AG04449 (cell line): ENCODE measurements around the gene LDB3.

Source experiments
- CTCF ChIA-PET: fragments of 350-600 bp; formaldehyde crosslinking; extraction: SDS; loops from one replicate; lab custom pipeline; 2021; ENCODE audit warnings: antibody characterized with exemption; lab: Yijun Ruan, JAX
- POLR2A ChIA-PET: fragments of 400-600, 350-600 bp; formaldehyde crosslinking; extraction: SDS; loops from one replicate; lab custom pipeline; 2020; ENCODE audit warnings: antibody characterized with exemption, inconsistent platforms; lab: Yijun Ruan, JAX
- DNase-seq: peaks from one replicate; pipeline ENCODE4 v3.0.0-alpha.2; 2010; ENCODE audit warnings: low read depth, low spot score
- H3K4me3 ChIP-seq: 2 replicates; pipeline ENCODE4 v1.5.1; 2011; ENCODE audit warnings: low read depth, mild to moderate bottlenecking, control low read depth, low read length
- TF ChIP-seq, protein P1 (sequence below): IDR thresholded peaks from one replicate; pipeline ENCODE4 v1.5.1; 2011; ENCODE audit warnings: mild to moderate bottlenecking, moderate library complexity, low read length, control low read depth, inconsistent platforms; ENCODE audit not compliant: insufficient read depth; ENCODE audit errors: missing control alignments

LDB3 gene

GRCh38 chr10:86721232-86721631 is 52.9 kb downstream of the LDB3 start:
- POLR2A ChIA-PET, result no interaction called here

DNA sequence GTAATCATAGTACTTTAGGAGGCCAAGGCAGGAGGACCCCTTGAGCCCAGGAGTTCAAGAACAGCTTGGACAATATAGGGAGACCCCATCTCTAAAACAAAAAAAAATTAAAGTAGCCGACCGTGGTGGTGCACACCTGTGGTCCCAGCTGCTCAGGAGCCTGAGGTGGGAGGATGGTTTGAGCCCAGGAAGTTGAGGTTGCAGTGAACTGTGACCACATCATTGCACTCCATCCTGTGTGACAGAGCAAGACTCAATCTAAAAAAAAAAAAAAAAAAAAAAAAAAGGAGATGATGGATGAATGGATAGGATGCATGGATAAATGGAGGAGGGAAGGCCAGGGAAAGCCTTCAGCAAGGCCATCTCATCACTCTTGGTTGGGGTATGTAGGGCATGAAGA is 54.7 kb downstream of the LDB3 start:
- TF ChIP-seq, protein P1, sequence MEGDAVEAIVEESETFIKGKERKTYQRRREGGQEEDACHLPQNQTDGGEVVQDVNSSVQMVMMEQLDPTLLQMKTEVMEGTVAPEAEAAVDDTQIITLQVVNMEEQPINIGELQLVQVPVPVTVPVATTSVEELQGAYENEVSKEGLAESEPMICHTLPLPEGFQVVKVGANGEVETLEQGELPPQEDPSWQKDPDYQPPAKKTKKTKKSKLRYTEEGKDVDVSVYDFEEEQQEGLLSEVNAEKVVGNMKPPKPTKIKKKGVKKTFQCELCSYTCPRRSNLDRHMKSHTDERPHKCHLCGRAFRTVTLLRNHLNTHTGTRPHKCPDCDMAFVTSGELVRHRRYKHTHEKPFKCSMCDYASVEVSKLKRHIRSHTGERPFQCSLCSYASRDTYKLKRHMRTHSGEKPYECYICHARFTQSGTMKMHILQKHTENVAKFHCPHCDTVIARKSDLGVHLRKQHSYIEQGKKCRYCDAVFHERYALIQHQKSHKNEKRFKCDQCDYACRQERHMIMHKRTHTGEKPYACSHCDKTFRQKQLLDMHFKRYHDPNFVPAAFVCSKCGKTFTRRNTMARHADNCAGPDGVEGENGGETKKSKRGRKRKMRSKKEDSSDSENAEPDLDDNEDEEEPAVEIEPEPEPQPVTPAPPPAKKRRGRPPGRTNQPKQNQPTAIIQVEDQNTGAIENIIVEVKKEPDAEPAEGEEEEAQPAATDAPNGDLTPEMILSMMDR, result no peak
- CTCF ChIA-PET, result interaction anchor here (2.8 kb wide), 1 partner anchor 177 kb away, joined by 8 read pairs; no protein-coding TSS in a partner anchor
- H3K4me3 ChIP-seq, result no peak overlapping the region
- no peak for DNase-seq
- POLR2A ChIA-PET, result no interaction called here

More at GRCh38 chr10:86721232-86721631, 52.9 kb downstream of the LDB3 start:
- CTCF ChIA-PET, result interaction anchor here (0.9 to 1.2 kb wide), 2 partner anchors 9 to 27 kb away, joined by 3 read pairs; no protein-coding TSS in a partner anchor
- TF ChIP-seq, protein P1, result no peak
- H3K4me3 ChIP-seq, result no peak overlapping the region
- no peak for DNase-seq

DNA sequence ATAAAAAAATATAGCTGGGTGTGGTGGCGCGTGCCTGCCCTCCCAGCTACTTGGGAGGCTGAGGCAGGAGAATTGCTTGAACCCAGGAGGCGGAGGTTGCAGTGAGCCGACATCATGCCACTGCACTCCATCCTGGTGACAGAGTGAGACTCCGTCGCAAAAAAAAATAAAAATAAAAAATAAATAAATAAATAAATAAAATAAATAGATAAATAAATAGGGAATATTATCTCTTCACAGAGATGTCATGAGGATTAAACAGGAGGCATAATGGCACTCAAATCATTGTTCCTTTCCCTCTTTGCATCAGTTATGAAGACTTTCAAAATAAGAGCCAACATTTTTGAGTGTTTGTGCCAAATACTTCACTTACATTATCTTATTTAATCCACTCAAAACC is 56.1 kb downstream of the LDB3 start:
- TF ChIP-seq, protein P1, result no peak
- no peak overlapping the region for H3K4me3 ChIP-seq
- CTCF ChIA-PET, result interaction anchor here (2.8 kb wide), 1 partner anchor 176 kb away, joined by 8 read pairs; no protein-coding TSS in a partner anchor
- POLR2A ChIA-PET, result no interaction called here
- DNase-seq, result no peak

DNA sequence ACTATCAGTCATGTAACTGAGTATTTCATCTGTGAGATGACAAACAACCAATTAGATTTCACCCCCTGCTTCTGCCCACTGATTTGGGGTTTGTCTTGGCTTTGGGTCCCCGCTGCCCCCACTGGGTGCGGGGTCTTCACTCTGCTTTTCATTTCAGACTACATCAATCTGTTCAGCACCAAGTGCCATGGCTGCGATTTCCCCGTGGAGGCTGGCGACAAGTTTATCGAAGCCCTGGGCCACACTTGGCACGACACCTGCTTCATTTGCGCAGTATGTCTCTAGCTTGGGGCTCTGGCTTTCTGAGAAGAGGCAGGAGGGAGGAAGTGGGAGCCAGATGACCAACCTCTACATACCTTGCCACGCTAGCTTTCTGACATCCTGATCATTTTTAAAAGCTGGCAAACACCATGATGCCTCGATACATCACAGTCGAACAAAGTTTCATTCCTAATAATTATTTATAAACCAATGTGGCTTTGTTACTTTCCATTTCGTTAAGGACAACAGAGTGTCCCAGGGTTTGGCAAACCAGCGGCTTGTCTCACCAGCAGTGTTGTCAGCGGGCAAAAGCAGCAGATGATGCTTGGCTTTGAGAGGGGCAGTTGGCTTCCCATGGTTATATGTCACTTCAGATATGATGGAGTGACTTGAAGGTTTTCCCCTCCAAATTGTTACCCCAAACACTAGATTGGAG is 57.8 kb downstream of the LDB3 start:
- no peak for DNase-seq
- H3K4me3 ChIP-seq, result no peak overlapping the region
- CTCF ChIA-PET, result no interaction called here
- POLR2A ChIA-PET, result no interaction called here
- TF ChIP-seq, protein P1, result no peak

DNA sequence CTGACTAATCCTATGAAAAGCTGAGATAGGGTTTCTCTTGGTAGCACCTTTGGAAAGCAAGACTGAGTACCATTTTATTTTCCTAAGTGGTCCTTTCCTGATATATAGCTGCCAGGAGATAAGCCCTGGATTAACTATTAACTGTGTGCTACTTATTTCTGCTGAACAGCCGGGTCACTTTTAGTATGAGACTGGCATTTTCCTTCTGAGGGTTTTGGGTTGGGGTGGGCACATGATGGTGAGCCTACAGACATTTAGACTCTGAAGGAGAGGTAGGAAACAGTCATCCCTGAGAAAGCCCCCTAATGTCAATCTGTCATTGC is 58.3 kb downstream of the LDB3 start:
- POLR2A ChIA-PET, result no interaction called here
- CTCF ChIA-PET, result no interaction called here
- H3K4me3 ChIP-seq, result no peak overlapping the region
- DNase-seq, result no peak
- TF ChIP-seq, protein P1, result no peak

DNA sequence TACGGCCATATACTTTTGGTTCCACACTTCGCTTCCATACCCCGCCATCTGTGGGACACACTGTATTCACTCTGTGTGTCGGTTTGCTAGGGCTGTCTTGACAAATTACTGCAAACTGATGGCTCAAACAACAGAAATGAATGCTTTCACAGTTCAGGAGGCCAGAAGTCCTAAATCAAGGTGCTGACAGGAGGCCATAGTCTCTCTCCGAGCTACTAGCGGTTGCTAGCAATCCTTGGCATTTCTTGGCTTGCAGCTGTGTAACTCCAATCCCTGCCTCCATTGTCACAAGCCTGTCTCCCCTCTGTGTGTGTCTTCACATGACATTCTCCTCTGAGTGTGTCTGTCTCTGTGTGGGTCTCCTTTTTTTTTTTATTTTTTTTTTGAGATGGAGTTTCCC is 59.2 kb downstream of the LDB3 start:
- ChIA-PET POLR2A (no interaction called here), CTCF (interaction anchor here (1.0 to 1.6 kb wide), 2 partner anchors 9 to 15 kb away, joined by 3 to 5 read pairs; no protein-coding TSS in a partner anchor)
- TF ChIP-seq, protein P1, result no peak
- H3K4me3 ChIP-seq, result no peak overlapping the region
- no peak for DNase-seq
